Smooth muscle cell (in vitro differentiated cells): Measurements from ENCODE around the gene NIPSNAP2. TPM values are rescaled to one million over a fixed set of nuclear protein-coding genes. Genes with fewer than 3 reads are reported as not detected.

ENCODE experiments used
- DNase-seq: peaks from one replicate; lab custom pipeline; 2025; ENCODE audit not compliant: unreplicated experiment; lab: John Stamatoyannopoulos, UW
- H2AFZ ChIP-seq: fragments of 200-600 bp; sonication (generic); 2 replicates; pipeline ENCODE4 v1.6.0; 2016; ENCODE audit warnings: antibody characterized with exemption, low read depth, mild to moderate bottlenecking
- H3F3A ChIP-seq: fragments of 200-600 bp; sonication (generic); 2 replicates; pipeline ENCODE4 v1.6.0; 2017; ENCODE audit warnings: antibody characterized with exemption, low read depth
- H3K27ac ChIP-seq: fragments of 200-600 bp; sonication (generic); 2 replicates; pipeline ENCODE4 v1.5.1; 2016; ENCODE audit warnings: low read depth, mild to moderate bottlenecking
- H3K27me3 ChIP-seq: fragments of 200-600 bp; sonication (generic); 2 replicates; pipeline ENCODE4 v1.6.1; 2016; ENCODE audit warnings: low read depth, mild to moderate bottlenecking
- H3K36me3 ChIP-seq: fragments of 200-600 bp; sonication (generic); 2 replicates; pipeline ENCODE4 v1.5.1; 2016; ENCODE audit warnings: low read depth
- H3K4me1 ChIP-seq: fragments of 200-600 bp; sonication (generic); 2 replicates; pipeline ENCODE4 v1.5.1; 2016; ENCODE audit warnings: low read depth
- H3K4me2 ChIP-seq: fragments of 200-600 bp; sonication (generic); 2 replicates; pipeline ENCODE4 v1.6.0; 2016; ENCODE audit warnings: mild to moderate bottlenecking
- H3K4me3 ChIP-seq: fragments of 200-600 bp; sonication (generic); 2 replicates; pipeline ENCODE4 v1.5.1; 2016; ENCODE audit warnings: mild to moderate bottlenecking
- H3K79me2 ChIP-seq: fragments of 200-600 bp; sonication (generic); 2 replicates; pipeline ENCODE4 v1.6.0; 2016; ENCODE audit warnings: low read depth, mild to moderate bottlenecking
- H3K9ac ChIP-seq: fragments of 200-600 bp; sonication (generic); 2 replicates; pipeline ENCODE4 v1.6.0; 2016; ENCODE audit warnings: low read depth
- H3K9me3 ChIP-seq: fragments of 200-600 bp; sonication (generic); replicated peaks from 2 replicates; pipeline ENCODE4 v1.5.1; 2016; ENCODE audit warnings: low read depth
- H4K20me1 ChIP-seq: fragments of 200-600 bp; sonication (generic); 2 replicates; pipeline ENCODE4 v1.6.0; 2016; ENCODE audit warnings: low read depth
- WGBS: methylation state at CpG from one replicate; pipeline ENCODE4 v1.1.7; 2016; ENCODE audit warnings: low lambda C conversion rate; 5-methylcytosine and 5-hydroxymethylcytosine counted together
- polyA plus RNA-seq: library from polyadenylated mRNA; unstranded; fragments of >200 nt; fragmentation: Nextera tagmentation; extraction: Ambion mirVana; gene quantifications from 2 replicates; pipeline ENCODE4 v1.2.1, GENCODE V29; 2016
- total RNA-seq: library from RNA; depleted of rRNA; stranded (reverse); fragments of >200 nt; gene quantifications from 2 replicates; pipeline ENCODE4 v1.2.3, GENCODE V29; 2014
- TF ChIP-seq, protein P1 (sequence below): fragments of 200-600 bp; sonication (generic); IDR thresholded peaks from 2 replicates; pipeline ENCODE4 v1.5.1; 2017; ENCODE audit warnings: borderline replicate concordance, mild to moderate bottlenecking, antibody characterized with exemption; ENCODE audit not compliant: insufficient read depth, poor library complexity, severe bottlenecking

NIPSNAP2 gene
- total and polyA plus RNA-seq, 2 experiments from 2014 or later: 41.2 to 44.7 TPM

DNA sequence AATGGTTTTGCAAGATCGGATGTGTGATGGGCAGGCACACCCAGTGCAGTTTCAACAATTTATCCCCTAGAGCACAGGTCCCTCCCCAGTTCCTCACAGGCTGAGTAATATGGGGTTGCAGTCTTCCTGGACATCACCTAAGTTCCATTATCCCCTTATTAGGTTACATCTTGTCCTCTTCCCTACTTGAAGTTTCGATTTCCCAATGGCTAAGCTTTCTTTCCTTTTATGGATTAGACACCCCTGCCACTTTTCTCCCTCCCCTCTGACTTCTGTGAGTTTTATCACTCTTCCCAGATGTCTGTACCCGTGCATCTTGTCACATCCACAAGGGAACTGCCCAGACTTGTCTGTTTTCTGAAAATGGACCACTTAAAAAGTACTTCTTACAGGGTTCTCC is 2.4 kb upstream of the NIPSNAP2 start:
- no peak overlapping the region for H3K27ac ChIP-seq
- no peaks in the 10 kb centered on the region for H3F3A ChIP-seq
- H3K4me2 ChIP-seq: no peak overlapping the region

GRCh38 chr7:55963584-55964168 is 709 bp upstream of the NIPSNAP2 start:
- H3K4me2 ChIP-seq: peak overlapping the region; percentile 76
- H4K20me1 ChIP-seq: peaks cover 14% of the 10 kb centered on the region
- H3K27me3 ChIP-seq: no peaks in the 10 kb centered on the region
- WGBS: 85% methylated on average over 15 of the region's 15 CpGs
- H3K9me3 ChIP-seq: no peaks in the 10 kb centered on the region
- peak overlapping the region; percentile 38 for H3K4me3 ChIP-seq
- TF ChIP-seq, protein P1, sequence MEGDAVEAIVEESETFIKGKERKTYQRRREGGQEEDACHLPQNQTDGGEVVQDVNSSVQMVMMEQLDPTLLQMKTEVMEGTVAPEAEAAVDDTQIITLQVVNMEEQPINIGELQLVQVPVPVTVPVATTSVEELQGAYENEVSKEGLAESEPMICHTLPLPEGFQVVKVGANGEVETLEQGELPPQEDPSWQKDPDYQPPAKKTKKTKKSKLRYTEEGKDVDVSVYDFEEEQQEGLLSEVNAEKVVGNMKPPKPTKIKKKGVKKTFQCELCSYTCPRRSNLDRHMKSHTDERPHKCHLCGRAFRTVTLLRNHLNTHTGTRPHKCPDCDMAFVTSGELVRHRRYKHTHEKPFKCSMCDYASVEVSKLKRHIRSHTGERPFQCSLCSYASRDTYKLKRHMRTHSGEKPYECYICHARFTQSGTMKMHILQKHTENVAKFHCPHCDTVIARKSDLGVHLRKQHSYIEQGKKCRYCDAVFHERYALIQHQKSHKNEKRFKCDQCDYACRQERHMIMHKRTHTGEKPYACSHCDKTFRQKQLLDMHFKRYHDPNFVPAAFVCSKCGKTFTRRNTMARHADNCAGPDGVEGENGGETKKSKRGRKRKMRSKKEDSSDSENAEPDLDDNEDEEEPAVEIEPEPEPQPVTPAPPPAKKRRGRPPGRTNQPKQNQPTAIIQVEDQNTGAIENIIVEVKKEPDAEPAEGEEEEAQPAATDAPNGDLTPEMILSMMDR: no peak
- H3K27ac ChIP-seq: no peak overlapping the region
- H3F3A ChIP-seq: no peaks in the 10 kb centered on the region
- H3K36me3 ChIP-seq: no peaks in the 10 kb centered on the region
- H3K4me1 ChIP-seq: peaks cover 4% of the 10 kb centered on the region
- DNase-seq: no peak
- peaks cover 37% of the 10 kb centered on the region for H3K79me2 ChIP-seq
- H3K9ac ChIP-seq: no peak overlapping the region
- H2AFZ ChIP-seq: no peak overlapping the region

More for the DNA sequence above, 2.4 kb upstream of the NIPSNAP2 start:
- TF ChIP-seq, protein P1: no peak
- Histone ChIP-seq H3K36me3 (no peaks in the 10 kb centered on the region), H4K20me1 (peaks cover 8% of the 10 kb centered on the region), H3K27me3 (no peaks in the 10 kb centered on the region), H3K4me1 (peaks cover 4% of the 10 kb centered on the region), H3K9ac (no peak overlapping the region), H3K9me3 (no peaks in the 10 kb centered on the region), H3K4me3 (no peak overlapping the region), H3K79me2 (peaks cover 21% of the 10 kb centered on the region), H2AFZ (no peak overlapping the region)
- WGBS: 66% methylated on average over 3 of the region's 3 CpGs
- DNase-seq: no peak

GRCh38 chr7:55965100-55965470 is 700 bp downstream of the NIPSNAP2 start:
- Histone ChIP-seq H3K9me3 (no peaks in the 10 kb centered on the region), H3K27me3 (no peaks in the 10 kb centered on the region), H3K4me2 (peak overlapping the region; percentile 87), H3K4me1 (peaks cover 4% of the 10 kb centered on the region), H3K79me2 (peaks cover 40% of the 10 kb centered on the region), H3K27ac (peak overlapping the region; percentile 71), H2AFZ (peak overlapping the region; percentile 91), H3F3A (no peaks in the 10 kb centered on the region), H3K4me3 (peak overlapping the region; percentile 70), H4K20me1 (peaks cover 25% of the 10 kb centered on the region), H3K9ac (peak overlapping the region; percentile 67), H3K36me3 (no peaks in the 10 kb centered on the region)
- 4% methylated on average over 14 of the region's 14 CpGs for WGBS
- no peak for DNase-seq
- TF ChIP-seq, protein P1: no peak
